Neural crest cell (in vitro differentiated cells): ENCODE results near the gene RPL35. TPM values are rescaled to one million over a fixed set of nuclear protein-coding genes. Genes with fewer than 3 reads are reported as not detected.

ENCODE experiments used
- DNase-seq: peaks from one replicate; pipeline ENCODE4 v3.0.0; 2021; ENCODE audit warnings: low read depth, mixed read lengths, low spot score
- H3K27ac Mint-ChIP-seq: one replicate; pipeline ENCODE4 v1.8.0; 2021; ENCODE audit warnings: mild to moderate bottlenecking, mixed read lengths; ENCODE audit not compliant: unreplicated experiment
- H3K27me3 Mint-ChIP-seq: 2 replicates; pipeline ENCODE4 v1.8.0; 2021; ENCODE audit warnings: low read depth, mild to moderate bottlenecking, mixed read lengths
- H3K36me3 Mint-ChIP-seq: 2 replicates; pipeline ENCODE4 v1.8.0; 2021; ENCODE audit warnings: low read depth, mild to moderate bottlenecking, mixed read lengths
- H3K4me1 Mint-ChIP-seq: 2 replicates; pipeline ENCODE4 v1.8.0; 2021; ENCODE audit warnings: mixed read lengths
- H3K4me3 Mint-ChIP-seq: one replicate; pipeline ENCODE4 v1.8.0; 2021; ENCODE audit warnings: mild to moderate bottlenecking, mixed read lengths
- H3K9me3 Mint-ChIP-seq: 2 replicates; pipeline ENCODE4 v1.8.0; 2021; ENCODE audit warnings: mixed read lengths
- CTCF ChIP-seq: fragments of 200-600 bp; sonication (generic); conservative IDR thresholded peaks from 2 replicates; pipeline ENCODE4 v1.5.0; 2021; ENCODE audit warnings: antibody characterized with exemption, mild to moderate bottlenecking
- total RNA-seq: library from RNA; stranded (reverse); gene quantifications from 2 replicates; pipeline ENCODE4 v1.2.1, GENCODE V29; 2021

Gene RPL35
- total RNA-seq, 1 donor from 2014 or later, result 1,588 TPM

- TF ChIP-seq CTCF, result no peak
- no peaks in the 10 kb centered on the region for H3K27me3 Mint-ChIP-seq
- no peak overlapping the region for H3K27ac Mint-ChIP-seq
- no peaks in the 10 kb centered on the region for H3K9me3 Mint-ChIP-seq
- peaks cover 11% of the 10 kb centered on the region for H3K36me3 Mint-ChIP-seq
- no peaks in the 10 kb centered on the region for H3K4me1 Mint-ChIP-seq
- no peak for DNase-seq
- no peak overlapping the region for H3K4me3 Mint-ChIP-seq
Observed at GRCh38 chr9:124877021-124877782, 15.4 kb upstream of the RPL35 start.

- DNase-seq, result no peak
- Mint-ChIP-seq H3K27ac (no peak overlapping the region), H3K4me1 (peaks cover 16% of the 10 kb centered on the region), H3K36me3 (peaks cover 11% of the 10 kb centered on the region), H3K4me3 (no peak overlapping the region), H3K27me3 (no peaks in the 10 kb centered on the region), H3K9me3 (no peaks in the 10 kb centered on the region)
- TF ChIP-seq CTCF, result no peak
Observed at GRCh38 chr9:124875501-124875900, 13.7 kb upstream of the RPL35 start.

GRCh38 chr9:124873664-124874063 lies 11.9 kb upstream of the RPL35 start:
- TF ChIP-seq CTCF, result no peak
- Mint-ChIP-seq H3K27ac (no peak overlapping the region), H3K9me3 (no peaks in the 10 kb centered on the region), H3K36me3 (peaks cover 11% of the 10 kb centered on the region), H3K27me3 (no peaks in the 10 kb centered on the region), H3K4me1 (peaks cover 23% of the 10 kb centered on the region), H3K4me3 (no peak overlapping the region)
- no peak for DNase-seq

GRCh38 chr9:124871156-124871561 lies 9.4 kb upstream of the RPL35 start:
- Mint-ChIP-seq H3K36me3 (peaks cover 6% of the 10 kb centered on the region), H3K27me3 (no peaks in the 10 kb centered on the region), H3K4me3 (peak overlapping the region; percentile 92), H3K4me1 (peaks cover 33% of the 10 kb centered on the region), H3K27ac (no peak overlapping the region), H3K9me3 (no peaks in the 10 kb centered on the region)
- no peak for DNase-seq
- TF ChIP-seq CTCF, result no peak

- TF ChIP-seq CTCF, result no peak
- peaks cover 33% of the 10 kb centered on the region for H3K4me1 Mint-ChIP-seq
- peaks cover 6% of the 10 kb centered on the region for H3K36me3 Mint-ChIP-seq
- H3K4me3 Mint-ChIP-seq, result peak overlapping the region; percentile 92
- no peaks in the 10 kb centered on the region for H3K27me3 Mint-ChIP-seq
- H3K9me3 Mint-ChIP-seq, result no peaks in the 10 kb centered on the region
- DNase-seq, result no peak
- H3K27ac Mint-ChIP-seq, result no peak overlapping the region
Observed at GRCh38 chr9:124870723-124871122, 9.0 kb upstream of the RPL35 start.
